ENCODE measurements around the gene PHKA2. TPM values are rescaled to one million over a fixed set of nuclear protein-coding genes. Genes with fewer than 3 reads are reported as not detected.

PHKA2 gene
- total RNA-seq, 3 donors from 2014 or later (not counting 1 experiment from before 2014, with no cell fraction given), result 34.2 to 45.9 (median 35.1) TPM

- ATAC-seq (no peak), DNase-seq (no peak)
- intact Hi-C loops (cut with micrococcal nuclease), result no loop called here
- H3K4me1 Mint-ChIP-seq, result no peaks in the 10 kb centered on the region
- Histone ChIP-seq H3K4me3 (ENCODE audit: low read length) (no peak overlapping the region), H3K4me1 (ENCODE audit: control insufficient read depth, insufficient read depth, low read length) (no peaks in the 10 kb centered on the region), H3K27me3 (ENCODE audit: control insufficient read depth, insufficient read depth, low read length) (no peaks in the 10 kb centered on the region), H3K9me3 (ENCODE audit: control insufficient read depth, insufficient read depth, low read length) (no peaks in the 10 kb centered on the region), H3K36me3 (ENCODE audit: control insufficient read depth, insufficient read depth, low read length) (no peaks in the 10 kb centered on the region), H3K27ac (ENCODE audit: low read length) (no peak overlapping the region)
- TF ChIP-seq, protein P1, sequence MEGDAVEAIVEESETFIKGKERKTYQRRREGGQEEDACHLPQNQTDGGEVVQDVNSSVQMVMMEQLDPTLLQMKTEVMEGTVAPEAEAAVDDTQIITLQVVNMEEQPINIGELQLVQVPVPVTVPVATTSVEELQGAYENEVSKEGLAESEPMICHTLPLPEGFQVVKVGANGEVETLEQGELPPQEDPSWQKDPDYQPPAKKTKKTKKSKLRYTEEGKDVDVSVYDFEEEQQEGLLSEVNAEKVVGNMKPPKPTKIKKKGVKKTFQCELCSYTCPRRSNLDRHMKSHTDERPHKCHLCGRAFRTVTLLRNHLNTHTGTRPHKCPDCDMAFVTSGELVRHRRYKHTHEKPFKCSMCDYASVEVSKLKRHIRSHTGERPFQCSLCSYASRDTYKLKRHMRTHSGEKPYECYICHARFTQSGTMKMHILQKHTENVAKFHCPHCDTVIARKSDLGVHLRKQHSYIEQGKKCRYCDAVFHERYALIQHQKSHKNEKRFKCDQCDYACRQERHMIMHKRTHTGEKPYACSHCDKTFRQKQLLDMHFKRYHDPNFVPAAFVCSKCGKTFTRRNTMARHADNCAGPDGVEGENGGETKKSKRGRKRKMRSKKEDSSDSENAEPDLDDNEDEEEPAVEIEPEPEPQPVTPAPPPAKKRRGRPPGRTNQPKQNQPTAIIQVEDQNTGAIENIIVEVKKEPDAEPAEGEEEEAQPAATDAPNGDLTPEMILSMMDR (IDR thresholded peaks at IDR 0.05), result no peak
- no peaks in the 10 kb centered on the region for H3K9me3 Mint-ChIP-seq
- H3K4me3 Mint-ChIP-seq, result no peak overlapping the region
- H3K36me3 Mint-ChIP-seq, result no peaks in the 10 kb centered on the region
- no peak overlapping the region for H3K27ac Mint-ChIP-seq
- H3K27me3 Mint-ChIP-seq (ENCODE audit: low read depth in 2 of 2), result peaks cover 0 to 3% of the 10 kb centered on the region in 2 donors
- 91% methylated on average over 27 of the region's 27 CpGs for WGBS (ENCODE audit: insufficient coverage)
Observed at GRCh38 chrX:18874560-18875255, 109.2 kb downstream of the PHKA2 start.

DNA sequence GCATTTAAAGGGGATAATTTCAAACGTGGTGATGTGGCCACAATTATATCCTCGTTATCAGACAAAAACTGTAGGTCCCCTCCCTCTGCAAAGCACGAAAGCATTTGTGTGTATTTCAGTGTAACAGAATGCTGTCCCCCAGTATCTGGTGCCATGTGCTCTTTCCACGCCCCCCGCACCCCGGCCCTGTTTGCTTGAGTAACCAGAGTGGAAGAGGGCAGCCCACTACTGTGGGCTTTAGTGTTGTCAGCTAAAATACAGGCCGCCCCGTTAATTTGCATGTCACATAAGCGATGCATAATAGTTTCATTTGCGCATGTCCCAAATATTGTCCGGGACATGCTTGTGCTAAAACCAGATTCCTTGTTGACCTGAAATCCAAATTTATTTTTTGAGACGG, 110.1 kb downstream of the PHKA2 start:
- Mint-ChIP-seq H3K4me3 (no peak overlapping the region), H3K27me3 (ENCODE audit: low read depth in 2 of 2) (peaks cover 0 to 3% of the 10 kb centered on the region in 2 donors), H3K9me3 (no peaks in the 10 kb centered on the region), H3K36me3 (no peaks in the 10 kb centered on the region), H3K27ac (no peak overlapping the region), H3K4me1 (no peaks in the 10 kb centered on the region)
- Histone ChIP-seq H3K27me3 (ENCODE audit: control insufficient read depth, insufficient read depth, low read length) (no peaks in the 10 kb centered on the region), H3K4me1 (ENCODE audit: control insufficient read depth, insufficient read depth, low read length) (no peaks in the 10 kb centered on the region), H3K36me3 (ENCODE audit: control insufficient read depth, insufficient read depth, low read length) (no peaks in the 10 kb centered on the region), H3K9me3 (ENCODE audit: control insufficient read depth, insufficient read depth, low read length) (no peaks in the 10 kb centered on the region), H3K27ac (ENCODE audit: low read length) (no peak overlapping the region), H3K4me3 (ENCODE audit: low read length) (no peak overlapping the region)
- intact Hi-C loops (cut with micrococcal nuclease), result no loop called here
- 94% methylated on average over 12 of the region's 12 CpGs for WGBS (ENCODE audit: insufficient coverage)
- no peak for ATAC-seq
- TF ChIP-seq, protein P1 (IDR thresholded peaks at IDR 0.05), result no peak
- DNase-seq, result no peak

DNA sequence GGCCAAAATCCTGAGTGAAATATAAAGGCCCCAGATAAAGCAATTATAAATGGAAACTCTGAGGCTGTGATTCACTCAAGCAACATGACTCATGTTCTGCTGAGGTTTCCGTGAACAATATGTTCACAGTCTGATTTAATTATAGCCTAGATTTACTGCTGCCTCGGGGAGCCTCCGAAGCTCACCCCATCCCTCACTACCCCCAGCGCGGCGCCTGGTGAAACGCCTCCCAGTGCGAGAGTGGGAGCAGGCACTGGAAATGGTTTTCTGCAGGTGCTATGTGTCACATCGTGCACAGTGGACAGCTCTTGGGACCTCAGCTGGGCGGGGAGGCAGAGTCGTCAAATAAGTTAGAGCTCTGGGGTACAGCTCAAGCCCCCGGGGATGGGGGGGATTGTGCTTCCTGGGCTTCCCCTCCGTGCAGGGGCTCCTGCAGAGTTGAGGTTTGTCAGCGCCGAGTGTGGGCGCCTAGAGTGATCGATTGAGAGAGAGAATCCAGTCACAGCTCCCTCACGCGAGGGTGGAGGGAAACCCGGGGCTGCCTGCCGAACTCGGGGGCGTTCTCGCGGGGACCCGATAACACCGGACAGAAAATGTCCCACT, 110.6 kb downstream of the PHKA2 start:
- H3K27me3 Mint-ChIP-seq (ENCODE audit: low read depth in 2 of 2), result peaks cover 0 to 3% of the 10 kb centered on the region in 2 donors
- Histone ChIP-seq H3K27ac (ENCODE audit: low read length) (no peak overlapping the region), H3K36me3 (ENCODE audit: control insufficient read depth, insufficient read depth, low read length) (no peaks in the 10 kb centered on the region), H3K4me3 (ENCODE audit: low read length) (no peak overlapping the region), H3K9me3 (ENCODE audit: control insufficient read depth, insufficient read depth, low read length) (no peaks in the 10 kb centered on the region), H3K27me3 (ENCODE audit: control insufficient read depth, insufficient read depth, low read length) (no peaks in the 10 kb centered on the region), H3K4me1 (ENCODE audit: control insufficient read depth, insufficient read depth, low read length) (no peaks in the 10 kb centered on the region)
- TF ChIP-seq, protein P1 (IDR thresholded peaks at IDR 0.05), result no peak
- H3K4me3 Mint-ChIP-seq, result no peak overlapping the region
- H3K27ac Mint-ChIP-seq, result no peak overlapping the region
- H3K9me3 Mint-ChIP-seq, result no peaks in the 10 kb centered on the region
- no peak for ATAC-seq
- no peaks in the 10 kb centered on the region for H3K4me1 Mint-ChIP-seq
- DNase-seq, result no peak
- 80% methylated on average over 27 of the region's 27 CpGs for WGBS (ENCODE audit: insufficient coverage)
- intact Hi-C loops (cut with micrococcal nuclease), result no loop called here
- H3K36me3 Mint-ChIP-seq, result no peaks in the 10 kb centered on the region

Data from natural killer cell (primary cell).